SK-N-SH treated with all-trans-retinoic acid at 6 μM for 48 hours (cell line): ENCODE measurements around the gene PPM1H.

ENCODE experiments used
- ATAC-seq: fragments of 200-7000 bp; cut with Tn5 transposase; 3 replicates; pipeline ENCODE4 v1.9.1; 2020; ENCODE audit warnings: mild to moderate bottlenecking, moderate library complexity
- ARNTL ChIP-seq: fragments of 450-650 bp; formaldehyde crosslinking; IDR thresholded peaks from 2 replicates; pipeline ENCODE4 v1.5.0; 2020; ENCODE audit warnings: low read depth, mild to moderate bottlenecking, moderate library complexity, borderline replicate concordance
- BACH2 ChIP-seq: fragments of 250-450 bp; sonication (Bioruptor Pico); IDR thresholded peaks from 2 replicates; pipeline ENCODE4 v1.9.0; 2021; ENCODE audit warnings: mild to moderate bottlenecking, borderline replicate concordance
- CREB5 ChIP-seq: fragments of 250-450 bp; sonication (Bioruptor Pico); IDR thresholded peaks from 2 replicates; pipeline ENCODE4 v1.5.1; 2020; ENCODE audit warnings: low read depth, mild to moderate bottlenecking, moderate library complexity
- CSDC2 ChIP-seq: fragments of 250-450 bp; sonication (Bioruptor Pico); IDR thresholded peaks from 2 replicates; pipeline ENCODE4 v1.5.0; 2020; ENCODE audit warnings: mild to moderate bottlenecking, moderate library complexity
- CSRNP3 ChIP-seq: fragments of 250-450 bp; sonication (Bioruptor Pico); IDR thresholded peaks from 2 replicates; pipeline ENCODE4 v1.5.1; 2021; ENCODE audit warnings: mild to moderate bottlenecking, moderate library complexity
- OSR1 ChIP-seq: fragments of 250-450 bp; sonication (Bioruptor Pico); IDR thresholded peaks from 2 replicates; pipeline ENCODE4 v1.8.0; 2022; ENCODE audit warnings: moderate library complexity, mild to moderate bottlenecking, inconsistent platforms
- PPARA ChIP-seq: fragments of 250-450 bp; sonication (Bioruptor Pico); IDR thresholded peaks from 2 replicates; pipeline ENCODE4 v1.5.0; 2020; ENCODE audit warnings: mild to moderate bottlenecking, borderline replicate concordance
- RARB ChIP-seq: fragments of 250-450 bp; sonication (Bioruptor Pico); IDR thresholded peaks from 2 replicates; pipeline ENCODE4 v1.8.0; 2021; ENCODE audit warnings: mild to moderate bottlenecking, moderate library complexity
- SNAI2 ChIP-seq: fragments of 250-450 bp; sonication (Bioruptor Pico); IDR thresholded peaks from 2 replicates; pipeline ENCODE4 v1.5.0; 2020; ENCODE audit warnings: mild to moderate bottlenecking, moderate library complexity
- TCF4 ChIP-seq: fragments of 250-450 bp; sonication (Bioruptor Pico); IDR thresholded peaks from 2 replicates; pipeline ENCODE4 v1.8.0; 2021; ENCODE audit warnings: mild to moderate bottlenecking, moderate library complexity, borderline replicate concordance
- TOX ChIP-seq: fragments of 250-450 bp; sonication (Bioruptor Pico); IDR thresholded peaks from 2 replicates; pipeline ENCODE4 v1.8.0; 2021; ENCODE audit warnings: mild to moderate bottlenecking, moderate library complexity, borderline replicate concordance
- TSHZ2 ChIP-seq: fragments of 250-450 bp; sonication (Bioruptor Pico); IDR thresholded peaks from 2 replicates; pipeline ENCODE4 v1.5.0; 2020; ENCODE audit warnings: mild to moderate bottlenecking, moderate library complexity
- ZC3H10 ChIP-seq: fragments of 250-450 bp; sonication (Bioruptor Pico); IDR thresholded peaks from 2 replicates; pipeline ENCODE4 v1.5.1; 2021; ENCODE audit warnings: mild to moderate bottlenecking, moderate library complexity
- ZFP3 ChIP-seq: fragments of 250-450 bp; sonication (Bioruptor Pico); IDR thresholded peaks from 2 replicates; pipeline ENCODE4 v1.5.0; 2020; ENCODE audit warnings: mild to moderate bottlenecking, moderate library complexity
- ZFP30 ChIP-seq: fragments of 450-650 bp; formaldehyde crosslinking; IDR thresholded peaks from 2 replicates; pipeline ENCODE4 v1.5.0; 2022; ENCODE audit warnings: mild to moderate bottlenecking, moderate library complexity
- ZNF565 ChIP-seq: fragments of 450-650 bp; formaldehyde crosslinking; conservative IDR thresholded peaks from 2 replicates; pipeline ENCODE4 v1.5.0; 2020; ENCODE audit warnings: low read depth, mild to moderate bottlenecking, moderate library complexity
- ZNF70 ChIP-seq: fragments of 450-650 bp; formaldehyde crosslinking; IDR thresholded peaks from 2 replicates; pipeline ENCODE4 v1.5.0; 2020; ENCODE audit warnings: mild to moderate bottlenecking, moderate library complexity
- ZNF8 ChIP-seq: fragments of 450-650 bp; formaldehyde crosslinking; IDR thresholded peaks from 2 replicates; pipeline ENCODE4 v1.5.0; 2020; ENCODE audit warnings: mild to moderate bottlenecking, moderate library complexity
- TF ChIP-seq, protein P1 (sequence below): fragments of 250-450 bp; sonication (Bioruptor Pico); IDR thresholded peaks from 2 replicates; pipeline ENCODE4 v1.8.0; 2020; ENCODE audit warnings: mild to moderate bottlenecking, moderate library complexity, borderline replicate concordance
- TF ChIP-seq, protein P2 (sequence below): fragments of 250-450 bp; sonication (Bioruptor Pico); IDR thresholded peaks from 2 replicates; pipeline ENCODE4 v1.8.0; 2021; ENCODE audit warnings: low read depth, mild to moderate bottlenecking, moderate library complexity, borderline replicate concordance

PPM1H gene

DNA sequence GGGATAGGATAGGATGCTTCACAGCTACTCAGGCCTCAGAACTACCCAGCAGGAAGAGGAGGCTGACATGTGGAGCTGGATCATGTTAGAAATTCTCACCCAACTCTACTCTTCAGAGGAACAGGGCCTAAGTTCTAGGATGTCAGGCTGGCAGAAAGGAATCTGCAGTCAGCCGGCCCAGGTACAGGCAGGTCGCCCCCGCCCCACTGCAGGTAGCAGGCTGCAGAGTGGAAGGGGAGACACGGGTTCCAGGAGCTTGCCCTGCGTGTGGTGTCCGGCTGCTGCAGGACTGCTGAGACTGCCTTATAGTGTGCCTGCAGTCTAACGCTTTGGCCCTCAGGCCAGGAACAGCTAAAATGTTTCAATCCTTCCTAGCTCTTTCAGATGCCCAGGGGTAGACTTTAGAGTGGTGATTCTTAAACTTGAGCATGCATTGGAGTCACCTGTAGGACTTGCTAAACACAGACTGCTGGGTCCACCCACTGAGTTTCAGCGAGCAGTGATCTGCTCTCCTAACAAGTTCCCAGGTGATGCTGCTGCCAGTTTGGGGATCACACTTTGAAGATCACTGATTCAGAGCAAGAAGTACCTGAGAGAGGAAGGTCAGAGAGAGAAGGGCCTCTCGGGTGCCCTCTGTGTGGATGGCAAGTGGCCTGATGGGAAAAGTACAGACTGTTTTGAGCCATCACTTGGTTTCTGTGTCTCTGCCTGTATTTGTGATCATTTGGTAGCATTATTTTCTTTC is 153.6 kb downstream of the PPM1H start (continued):
- TF ChIP-seq, protein P1, sequence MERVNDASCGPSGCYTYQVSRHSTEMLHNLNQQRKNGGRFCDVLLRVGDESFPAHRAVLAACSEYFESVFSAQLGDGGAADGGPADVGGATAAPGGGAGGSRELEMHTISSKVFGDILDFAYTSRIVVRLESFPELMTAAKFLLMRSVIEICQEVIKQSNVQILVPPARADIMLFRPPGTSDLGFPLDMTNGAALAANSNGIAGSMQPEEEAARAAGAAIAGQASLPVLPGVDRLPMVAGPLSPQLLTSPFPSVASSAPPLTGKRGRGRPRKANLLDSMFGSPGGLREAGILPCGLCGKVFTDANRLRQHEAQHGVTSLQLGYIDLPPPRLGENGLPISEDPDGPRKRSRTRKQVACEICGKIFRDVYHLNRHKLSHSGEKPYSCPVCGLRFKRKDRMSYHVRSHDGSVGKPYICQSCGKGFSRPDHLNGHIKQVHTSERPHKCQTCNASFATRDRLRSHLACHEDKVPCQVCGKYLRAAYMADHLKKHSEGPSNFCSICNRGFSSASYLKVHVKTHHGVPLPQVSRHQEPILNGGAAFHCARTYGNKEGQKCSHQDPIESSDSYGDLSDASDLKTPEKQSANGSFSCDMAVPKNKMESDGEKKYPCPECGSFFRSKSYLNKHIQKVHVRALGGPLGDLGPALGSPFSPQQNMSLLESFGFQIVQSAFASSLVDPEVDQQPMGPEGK: no peak
- TF ChIP-seq ZFP30 (CRISPR knock-in tag) (no peak), BACH2 (CRISPR knock-in tag) (no peak), SNAI2 (CRISPR knock-in tag) (no peak), PPARA (CRISPR knock-in tag) (no peak), ZNF8 (no peak)

- no peak for ATAC-seq
- TF ChIP-seq ZNF8 (no peak), TOX (CRISPR knock-in tag) (no peak), ARNTL (no peak), BACH2 (CRISPR knock-in tag) (no peak), SNAI2 (CRISPR knock-in tag) (no peak), TSHZ2 (CRISPR knock-in tag) (no peak), ZFP3 (CRISPR knock-in tag) (no peak), RARB (CRISPR knock-in tag) (no peak), PPARA (CRISPR knock-in tag) (no peak), OSR1 (CRISPR knock-in tag) (no peak), ZC3H10 (CRISPR knock-in tag) (no peak), ZNF565 (CRISPR knock-in tag) (no peak), CREB5 (no peak), TCF4 (CRISPR knock-in tag) (no peak), CSDC2 (CRISPR knock-in tag) (no peak)
- TF ChIP-seq, protein P2, sequence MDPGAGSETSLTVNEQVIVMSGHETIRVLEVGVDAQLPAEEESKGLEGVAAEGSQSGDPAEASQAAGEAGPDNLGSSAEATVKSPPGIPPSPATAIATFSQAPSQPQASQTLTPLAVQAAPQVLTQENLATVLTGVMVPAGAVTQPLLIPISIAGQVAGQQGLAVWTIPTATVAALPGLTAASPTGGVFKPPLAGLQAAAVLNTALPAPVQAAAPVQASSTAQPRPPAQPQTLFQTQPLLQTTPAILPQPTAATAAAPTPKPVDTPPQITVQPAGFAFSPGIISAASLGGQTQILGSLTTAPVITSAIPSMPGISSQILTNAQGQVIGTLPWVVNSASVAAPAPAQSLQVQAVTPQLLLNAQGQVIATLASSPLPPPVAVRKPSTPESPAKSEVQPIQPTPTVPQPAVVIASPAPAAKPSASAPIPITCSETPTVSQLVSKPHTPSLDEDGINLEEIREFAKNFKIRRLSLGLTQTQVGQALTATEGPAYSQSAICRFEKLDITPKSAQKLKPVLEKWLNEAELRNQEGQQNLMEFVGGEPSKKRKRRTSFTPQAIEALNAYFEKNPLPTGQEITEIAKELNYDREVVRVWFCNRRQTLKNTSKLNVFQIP (CRISPR knock-in tag): no peak
These were observed 155.5 kb downstream of the PPM1H start for GRCh38 chr12:62779488-62779887.

DNA sequence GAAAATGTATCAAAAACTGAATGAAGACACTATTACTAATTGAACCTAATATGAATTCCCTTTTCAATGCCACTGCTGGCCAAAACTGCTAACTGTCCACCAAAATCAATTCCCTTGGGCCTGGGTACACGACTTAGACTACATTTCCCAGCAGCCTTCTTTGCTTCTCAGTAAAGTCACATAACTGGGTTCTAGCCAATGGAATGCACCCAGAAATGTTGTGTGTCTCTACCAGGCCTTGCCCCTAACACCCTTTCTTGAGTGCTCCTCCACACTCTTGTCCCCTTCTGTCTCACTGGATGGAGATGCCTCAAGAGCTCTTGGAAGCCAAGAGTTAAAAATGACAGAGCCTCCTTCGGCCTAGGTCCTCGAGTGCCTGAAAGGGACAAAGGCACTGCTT is 156.8 kb downstream of the PPM1H start:
- ATAC-seq: no peak
- no peak for TF ChIP-seq ARNTL
- no peak for TF ChIP-seq ZNF565 (CRISPR knock-in tag)
- TF ChIP-seq ZNF8: no peak
- TF ChIP-seq SNAI2 (CRISPR knock-in tag): no peak
- TF ChIP-seq ZC3H10 (CRISPR knock-in tag): no peak
- no peak for TF ChIP-seq ZNF70 (CRISPR knock-in tag)
- TF ChIP-seq CSRNP3 (CRISPR knock-in tag): no peak
